HG02884 (cell line): ENCODE results near the gene VPS35L.

Source experiments
- ATAC-seq: cut with Tn5 transposase; IDR thresholded peaks from one replicate; pipeline ENCODE4 v1.9.1; 2021; ENCODE audit warnings: mild to moderate bottlenecking, moderate library complexity; ENCODE audit not compliant: unreplicated experiment

The VPS35L gene

DNA sequence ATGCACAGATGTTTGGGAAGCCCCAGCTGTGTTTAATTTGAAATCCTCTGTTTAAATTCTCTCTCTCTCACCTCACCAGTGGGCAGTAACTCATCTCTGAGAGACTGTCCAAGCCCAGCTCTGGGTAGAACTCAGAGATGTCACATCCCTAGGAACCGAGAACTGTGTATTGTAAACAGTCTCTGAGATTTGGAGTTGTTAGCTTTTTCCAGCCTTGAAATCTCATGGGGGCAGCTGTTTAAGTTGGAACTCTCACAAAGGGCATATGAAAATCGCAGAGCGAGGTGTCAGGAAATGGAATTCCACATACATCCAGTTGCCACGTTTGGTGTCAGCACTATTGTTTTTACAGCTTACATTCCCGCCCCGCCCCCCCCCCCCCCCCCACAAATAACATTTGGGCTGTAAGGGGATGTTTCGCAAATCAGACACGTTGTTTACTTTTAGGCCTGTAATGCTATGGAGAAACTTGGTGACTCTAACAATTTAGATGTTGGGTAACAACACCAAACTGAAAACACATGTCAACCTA lies 34.3 kb downstream of the VPS35L start:
- no peak for ATAC-seq

DNA sequence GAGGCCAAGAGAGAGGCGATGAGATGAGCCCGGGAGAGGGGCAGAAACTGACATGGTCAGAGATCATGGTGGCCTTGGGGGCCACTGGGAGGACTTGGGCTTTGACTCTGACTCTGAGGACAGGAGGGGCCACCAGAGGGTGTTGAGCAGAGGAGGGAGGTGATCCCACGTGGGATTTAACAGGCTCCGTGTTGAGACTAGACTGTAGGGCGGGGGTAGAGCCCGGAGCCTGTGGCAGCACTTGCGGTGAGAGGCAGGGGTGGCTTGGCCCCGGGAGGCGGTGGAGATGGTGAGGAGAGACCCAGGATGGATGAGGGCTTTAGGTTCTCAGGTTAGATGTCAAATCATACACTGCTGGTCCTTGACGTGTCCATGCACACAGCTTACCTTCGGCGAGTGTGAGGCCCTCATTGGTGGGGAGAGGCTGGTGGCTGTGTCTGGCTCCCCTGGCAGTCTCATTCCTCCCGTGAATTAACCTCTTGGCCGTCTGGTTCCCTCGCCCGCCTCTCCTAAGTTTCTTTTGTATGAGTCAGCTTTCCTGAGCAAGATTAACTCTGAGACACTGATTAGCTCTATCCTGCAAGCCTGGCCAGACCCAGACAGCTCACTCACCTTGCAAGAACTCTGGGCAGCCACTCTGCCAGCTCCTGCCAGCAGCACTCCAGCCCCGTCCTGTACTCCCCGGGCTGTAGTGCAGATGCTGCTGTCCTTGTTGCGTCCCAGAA lies 39.7 kb downstream of the VPS35L start:
- ATAC-seq, result no peak

DNA sequence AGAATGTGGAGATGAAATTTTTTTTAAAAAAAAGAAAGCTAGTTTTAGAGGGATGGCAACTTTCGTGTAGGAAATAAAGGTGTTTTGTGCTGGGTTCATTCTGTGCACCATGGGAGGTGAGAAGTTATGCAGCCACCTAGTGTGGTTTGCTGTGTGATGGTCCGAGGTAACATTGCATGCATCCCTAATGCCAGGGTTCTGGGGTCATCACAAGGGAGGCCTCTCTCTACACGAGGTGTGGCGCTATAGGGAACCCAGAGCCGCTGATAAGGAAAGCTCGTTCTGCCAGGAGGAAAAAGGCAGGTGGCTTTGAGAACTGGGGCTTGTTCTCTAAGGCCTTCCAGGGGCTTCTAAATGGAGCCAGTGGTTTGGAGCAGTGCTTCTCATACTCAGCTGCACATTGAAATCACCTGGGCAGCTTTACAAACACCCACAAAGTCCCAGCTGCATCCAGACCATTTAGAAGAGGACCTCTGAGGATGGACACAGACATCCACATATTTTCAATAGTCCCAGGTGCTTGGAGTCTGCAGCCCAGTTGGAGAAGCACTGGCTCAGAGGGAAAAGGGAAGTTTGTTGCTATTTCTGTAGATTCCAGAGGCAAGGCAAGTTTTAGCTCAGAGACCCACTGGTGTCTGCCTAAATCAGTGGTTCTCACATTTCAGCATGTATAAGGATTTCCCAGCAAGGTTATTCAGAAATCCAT lies 43.5 kb downstream of the VPS35L start:
- ATAC-seq, result no peak

DNA sequence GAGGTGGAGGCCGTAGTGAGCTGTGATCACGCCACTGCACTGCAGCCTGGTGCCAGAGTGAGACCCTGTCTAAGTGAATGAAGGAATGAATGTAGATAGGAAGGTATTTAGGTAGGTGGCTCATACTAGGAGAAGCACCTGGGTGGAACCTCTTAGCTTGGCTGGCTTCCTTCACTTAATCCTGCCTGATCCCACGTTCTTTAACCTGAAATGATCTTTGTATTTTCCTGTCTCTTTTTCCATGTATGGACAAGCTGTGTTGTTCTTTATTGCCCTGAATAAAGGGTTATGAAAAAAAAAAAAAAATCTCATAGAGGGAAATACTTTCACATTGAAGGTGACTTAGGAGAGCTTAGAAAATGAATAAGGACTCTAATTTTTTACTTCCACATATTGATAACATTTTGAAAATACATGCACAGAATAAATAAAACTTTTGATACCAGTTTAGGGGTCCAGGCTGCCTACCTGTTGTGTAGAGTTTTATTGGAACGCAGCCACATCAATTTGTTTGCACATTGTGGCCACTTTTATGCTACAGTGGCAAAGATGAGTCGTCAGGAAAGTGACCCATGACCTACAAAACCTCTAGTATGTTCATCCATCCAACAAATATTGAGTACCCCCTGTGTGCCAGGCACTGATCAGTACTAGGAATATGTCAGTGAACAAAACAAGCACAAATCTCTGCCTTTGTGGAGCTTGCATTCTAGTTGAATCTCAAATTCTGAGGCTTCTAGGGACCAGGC lies 44.6 kb downstream of the VPS35L start:
- ATAC-seq, result no peak

DNA sequence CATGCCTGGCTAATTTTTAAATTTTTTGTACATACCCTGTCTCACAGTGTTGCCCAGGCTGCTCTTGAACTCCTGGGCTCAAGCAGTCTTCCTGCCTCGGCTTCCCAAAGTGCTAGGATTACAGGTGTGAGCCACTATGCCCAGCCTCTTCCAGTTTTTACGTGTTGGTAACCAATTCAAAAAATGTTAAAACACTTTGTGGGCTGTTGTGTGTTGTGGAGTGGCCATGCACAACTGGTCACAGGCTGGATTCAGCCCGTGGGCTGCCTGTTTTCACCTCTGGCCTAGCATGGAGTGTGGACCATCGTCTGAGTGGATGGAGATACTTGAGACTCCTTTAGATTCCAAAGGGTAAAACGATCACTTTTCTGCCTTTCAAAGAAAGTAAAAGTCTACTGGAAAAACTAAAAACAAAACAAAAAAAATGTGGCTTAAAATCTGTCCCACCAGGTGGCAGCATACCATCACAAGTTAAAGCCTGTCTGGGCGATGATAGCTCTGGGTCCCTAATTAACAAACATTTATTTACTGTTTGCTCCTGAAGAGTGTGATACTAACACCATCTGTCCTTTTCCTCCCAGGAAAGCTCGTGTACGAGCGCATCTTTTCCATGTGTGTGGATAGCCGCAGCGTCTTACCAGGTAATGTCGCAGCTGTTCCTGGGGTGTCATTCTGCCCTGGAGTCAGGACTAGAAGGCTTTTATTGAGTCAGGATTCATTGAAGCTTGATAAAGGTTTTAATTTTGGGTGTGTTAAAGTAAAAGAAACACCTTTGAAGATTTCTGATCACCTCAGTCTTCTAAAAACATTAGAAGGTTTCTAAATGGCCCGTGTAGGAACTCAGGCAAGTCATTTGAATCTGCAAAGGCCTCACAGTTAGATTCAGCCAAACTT lies 45.8 kb downstream of the VPS35L start:
- ATAC-seq, result no peak

DNA sequence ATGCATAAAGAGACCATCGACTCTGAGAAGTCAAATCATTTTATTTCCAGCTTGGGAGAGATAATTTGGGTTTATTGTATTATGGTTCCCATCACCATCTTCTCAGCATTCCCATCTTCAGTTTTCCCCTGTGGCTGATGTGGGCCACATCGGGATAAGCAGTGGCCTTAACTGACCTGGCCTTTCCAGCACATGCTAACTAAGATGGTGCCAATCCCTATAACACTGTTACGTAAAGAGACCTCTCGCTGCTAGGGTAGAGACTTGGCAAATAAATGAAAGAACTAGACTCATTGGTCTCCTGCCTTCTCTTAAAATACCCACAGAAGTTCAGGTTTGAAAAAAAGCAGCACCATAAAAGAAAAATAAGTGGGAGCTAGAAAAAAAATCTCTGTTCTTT lies 49.4 kb downstream of the VPS35L start:
- no peak for ATAC-seq

DNA sequence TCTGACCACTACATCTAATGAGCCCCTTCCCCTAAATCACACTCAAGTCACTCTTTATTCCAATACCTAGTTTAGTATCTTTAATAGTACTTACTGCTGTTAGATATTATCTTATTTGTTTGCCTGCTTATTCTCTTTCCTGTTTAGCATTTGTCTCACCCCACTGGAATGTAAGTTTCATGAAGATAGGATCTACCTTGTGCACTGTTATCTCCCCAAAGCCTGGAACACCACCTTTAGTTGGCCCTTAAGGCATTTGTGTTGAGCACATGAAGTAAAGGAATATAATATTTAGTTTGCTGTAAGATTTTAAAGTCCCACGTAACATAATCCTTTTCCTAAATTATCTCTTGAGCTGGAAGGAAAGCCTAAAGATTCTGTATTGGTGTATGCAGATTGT lies 50.2 kb downstream of the VPS35L start:
- no peak for ATAC-seq

DNA sequence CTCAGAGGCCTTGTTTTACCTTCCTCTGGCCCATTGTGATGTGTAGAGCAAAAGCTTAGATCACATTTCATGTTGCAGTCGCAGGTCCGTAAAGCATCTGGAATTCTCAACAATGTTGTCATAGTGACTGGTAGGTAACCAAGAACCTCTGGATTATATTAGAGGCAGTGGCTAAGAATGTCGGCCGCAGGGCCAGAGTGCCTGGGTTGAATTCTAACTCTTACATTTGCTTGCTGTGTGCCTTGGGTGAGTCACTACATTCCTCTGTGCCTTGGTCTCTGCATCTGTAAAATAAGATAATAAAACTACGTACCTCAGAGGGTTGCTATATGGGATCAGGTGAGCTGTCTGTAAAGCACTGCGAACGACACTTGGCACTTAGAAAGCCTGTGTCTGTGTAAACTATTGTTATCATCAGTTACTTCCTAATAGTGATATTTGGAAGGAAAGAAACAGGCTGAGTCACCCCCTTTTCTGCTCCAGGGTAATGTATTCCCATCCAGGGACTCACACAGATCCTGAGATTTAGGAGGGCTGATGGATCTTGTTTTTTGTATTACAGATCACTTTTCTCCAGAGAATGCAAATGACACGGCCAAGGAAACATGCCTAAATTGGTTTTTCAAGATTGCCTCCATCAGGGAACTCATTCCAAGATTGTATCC lies 52.2 kb downstream of the VPS35L start:
- no peak for ATAC-seq

DNA sequence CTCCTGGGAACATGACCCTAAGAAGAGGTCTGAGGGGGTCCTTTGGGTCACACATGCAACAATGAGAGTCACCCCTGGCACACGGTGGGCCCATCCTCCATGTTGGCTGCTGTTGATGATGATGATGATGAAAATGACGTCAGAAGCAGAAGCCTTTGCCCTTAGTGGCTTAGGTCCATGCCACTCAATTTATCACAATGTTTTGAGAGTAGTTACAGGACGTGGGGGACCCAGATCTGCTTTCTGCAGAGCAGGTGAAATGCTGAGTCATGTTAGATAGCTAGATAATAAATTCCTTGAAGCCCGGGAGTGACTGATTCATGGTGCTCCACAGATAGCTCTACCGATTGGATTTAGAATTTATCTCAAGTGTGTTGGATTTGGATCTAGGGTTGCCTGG lies 53.9 kb downstream of the VPS35L start:
- no peak for ATAC-seq

DNA sequence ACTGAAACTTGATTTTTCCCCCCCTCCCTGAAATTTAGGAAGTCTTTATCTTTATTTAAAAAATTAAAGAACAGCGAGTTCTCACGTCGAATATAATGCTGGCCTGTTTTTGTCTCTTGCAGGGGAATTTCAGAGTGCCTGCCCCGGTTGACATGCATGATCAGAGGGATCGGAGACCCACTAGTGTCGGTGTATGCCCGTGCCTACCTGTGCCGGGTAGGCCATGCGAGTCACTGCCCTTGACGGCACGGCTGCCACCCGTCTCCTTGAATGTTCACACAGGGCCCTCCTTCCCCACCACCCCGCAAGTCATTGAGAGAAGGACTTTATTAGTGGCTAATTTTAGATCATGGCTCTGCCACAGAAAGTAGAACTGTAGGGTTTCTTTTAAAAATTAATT lies 54.7 kb downstream of the VPS35L start:
- ATAC-seq, result no peak

DNA sequence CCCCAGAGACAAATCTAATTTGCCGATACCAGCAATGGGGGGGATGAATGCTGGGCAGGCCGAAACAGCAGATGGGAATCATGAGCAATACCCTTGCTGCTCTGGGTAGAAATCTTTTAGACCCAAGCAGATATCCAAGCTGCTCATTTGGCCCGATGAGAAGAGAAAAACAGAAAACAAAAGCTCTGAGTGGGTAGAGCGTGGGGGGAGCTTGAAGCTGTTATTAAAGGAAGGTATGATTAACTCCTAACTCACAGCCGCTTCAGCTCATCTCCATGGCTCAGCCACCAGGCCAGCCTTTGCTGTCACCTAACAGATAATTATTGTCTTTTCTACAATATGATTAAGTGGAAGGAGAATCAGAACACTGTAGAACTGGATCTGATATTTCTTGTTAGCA lies 58.3 kb downstream of the VPS35L start:
- no peak for ATAC-seq

DNA sequence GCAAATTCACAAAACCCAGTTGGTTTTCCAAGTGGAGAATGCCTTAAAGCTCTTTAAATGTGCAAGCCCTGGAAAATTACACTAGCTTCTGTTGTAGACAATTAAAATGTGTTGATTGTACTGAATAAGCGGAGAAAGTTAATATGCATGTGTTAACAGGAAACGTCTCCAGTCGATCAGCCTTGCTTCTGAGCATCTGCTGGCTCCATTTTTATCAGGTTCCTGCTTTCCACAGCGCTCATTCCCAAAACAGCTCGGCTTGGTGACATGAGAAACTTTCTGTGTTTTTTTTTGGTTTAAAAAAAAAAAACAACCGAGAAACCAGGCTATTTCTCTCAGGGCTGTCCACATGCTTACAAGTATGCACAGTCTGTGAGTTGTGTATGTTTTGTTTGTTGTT lies 60.7 kb downstream of the VPS35L start:
- ATAC-seq, result no peak

DNA sequence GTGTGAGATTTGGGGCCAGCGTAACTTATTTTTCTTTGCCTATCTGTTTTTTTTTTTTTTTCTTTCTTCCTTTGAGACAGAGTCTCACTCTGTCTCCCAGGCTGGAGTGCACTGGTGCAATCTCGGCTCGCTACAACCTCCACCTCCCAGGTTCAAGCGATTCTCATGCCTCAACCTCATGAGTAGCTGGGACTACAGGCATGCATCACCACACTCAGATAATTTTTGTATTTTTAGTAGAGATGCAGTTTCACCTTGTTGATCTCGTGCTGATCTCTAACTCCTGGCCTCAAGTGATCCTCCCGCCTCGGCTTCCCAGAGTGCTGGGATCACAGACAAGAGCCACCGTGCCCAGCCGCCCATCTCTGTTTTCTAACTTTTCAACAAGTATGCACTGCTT lies 63.4 kb downstream of the VPS35L start:
- ATAC-seq, result no peak

DNA sequence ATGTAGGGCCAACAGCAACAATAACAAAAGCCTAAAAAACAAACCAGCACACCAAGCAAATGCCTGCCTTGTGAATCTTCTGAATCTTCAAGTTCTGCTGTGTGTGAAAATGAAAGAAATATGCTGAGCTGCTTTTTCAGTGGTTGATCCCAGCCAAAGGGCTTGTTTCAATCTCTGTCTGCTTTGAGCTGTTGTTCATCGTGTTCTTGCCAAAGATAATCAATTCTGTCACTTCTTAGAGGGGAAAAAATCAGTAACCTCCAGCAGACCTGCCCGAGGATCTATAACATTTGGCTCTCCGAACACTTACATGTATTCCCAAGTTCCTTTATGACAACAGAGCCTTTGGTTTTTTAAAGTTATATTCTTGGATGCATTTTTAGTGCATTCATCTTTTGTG lies 65.9 kb downstream of the VPS35L start:
- ATAC-seq, result no peak

DNA sequence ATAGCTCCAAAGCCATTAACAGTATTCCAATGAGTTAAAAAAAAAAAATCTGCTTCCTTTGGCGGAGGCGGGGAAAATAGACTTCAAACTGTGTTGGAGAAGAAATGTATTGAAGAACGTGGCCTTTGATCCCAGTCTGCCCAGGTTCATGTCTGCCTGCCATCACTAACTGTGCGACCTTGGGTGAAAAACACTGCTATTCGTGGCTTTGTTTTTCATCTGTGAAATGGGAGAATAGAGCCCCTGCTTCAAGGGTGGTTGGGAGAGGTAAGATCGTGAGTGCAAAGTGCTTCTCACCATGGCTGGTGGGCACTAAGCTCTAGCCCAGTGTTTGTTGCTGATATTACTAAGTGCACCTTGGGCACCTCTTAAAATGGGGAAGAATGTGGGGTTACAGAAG lies 69.5 kb downstream of the VPS35L start:
- ATAC-seq, result no peak

DNA sequence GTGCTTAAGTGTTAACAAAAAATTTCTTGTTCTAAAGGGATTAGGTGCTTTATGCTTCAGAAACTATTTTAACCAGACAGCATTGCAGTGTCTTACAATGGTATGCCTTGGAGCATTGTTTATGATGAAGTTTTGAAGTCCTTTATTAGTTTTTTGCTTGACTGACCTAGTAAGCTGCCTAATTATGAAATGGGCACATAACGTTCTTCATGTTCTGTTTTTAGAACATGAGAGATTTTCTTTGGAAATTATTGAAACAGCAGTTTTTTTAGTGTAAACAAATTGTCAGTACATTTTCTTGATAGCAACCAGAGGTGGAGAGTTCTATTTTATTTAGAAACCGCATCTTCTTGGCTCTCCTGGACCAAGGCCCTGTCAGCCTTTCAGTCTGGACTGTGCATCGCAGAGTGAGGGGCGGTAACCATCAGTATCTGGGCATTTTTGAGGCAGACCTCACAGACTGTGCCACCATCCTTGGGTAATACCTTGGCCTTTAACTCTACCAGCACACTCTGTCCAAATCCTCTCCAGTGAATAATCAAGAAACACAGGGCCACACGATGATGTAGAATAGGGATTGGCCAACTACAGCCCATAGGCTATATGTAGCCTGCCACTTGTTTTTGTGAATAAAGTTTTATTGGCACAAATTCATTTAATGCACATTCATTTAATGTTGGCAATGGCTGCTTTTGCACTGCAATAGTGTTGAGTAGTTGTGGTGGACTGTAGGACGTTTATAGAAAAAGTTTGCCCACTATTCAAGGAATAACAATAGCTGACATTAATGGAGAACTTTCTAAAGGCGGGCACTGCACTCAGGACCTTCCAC lies 81.1 kb downstream of the VPS35L start:
- ATAC-seq, result no peak

DNA sequence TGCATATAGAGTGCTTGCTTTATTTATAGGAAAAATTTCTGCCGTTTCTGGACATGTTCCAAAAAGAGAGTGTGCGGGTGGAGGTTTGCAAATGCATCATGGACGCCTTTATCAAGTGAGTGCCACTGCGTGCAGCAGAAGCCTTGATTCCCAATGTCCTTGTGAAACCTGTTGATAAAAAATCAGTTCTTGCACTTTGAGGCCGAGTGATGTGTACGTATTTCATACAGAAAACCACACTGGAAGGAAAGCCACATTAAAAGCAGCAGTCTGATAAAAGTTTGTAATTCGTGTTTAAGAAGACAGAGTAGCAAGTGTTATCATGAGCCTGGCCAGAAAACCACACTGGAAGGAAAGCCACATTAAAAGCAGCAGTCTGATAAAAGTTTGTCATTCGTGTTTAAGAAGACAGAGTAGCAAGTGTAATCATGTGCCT lies 84.5 kb downstream of the VPS35L start:
- no peak for ATAC-seq

DNA sequence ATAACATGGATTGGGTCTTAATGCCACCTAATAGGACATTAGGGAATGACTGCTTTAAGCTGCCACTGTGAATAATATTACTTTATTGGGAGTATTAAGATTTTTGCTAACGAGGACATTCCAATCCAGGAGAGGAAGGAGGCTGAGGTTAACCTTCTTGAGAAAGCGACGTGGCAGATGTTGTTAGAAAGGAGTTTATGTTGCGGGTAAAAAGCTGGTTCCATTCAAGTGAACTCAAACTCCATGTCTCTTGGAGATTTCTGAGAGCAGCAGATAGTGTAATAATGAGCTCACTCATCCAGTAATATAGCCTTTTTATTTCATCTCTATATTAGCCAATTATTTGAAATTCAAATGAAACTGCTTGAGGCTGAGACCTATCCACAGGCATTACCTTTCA lies 87.0 kb downstream of the VPS35L start:
- ATAC-seq, result no peak

DNA sequence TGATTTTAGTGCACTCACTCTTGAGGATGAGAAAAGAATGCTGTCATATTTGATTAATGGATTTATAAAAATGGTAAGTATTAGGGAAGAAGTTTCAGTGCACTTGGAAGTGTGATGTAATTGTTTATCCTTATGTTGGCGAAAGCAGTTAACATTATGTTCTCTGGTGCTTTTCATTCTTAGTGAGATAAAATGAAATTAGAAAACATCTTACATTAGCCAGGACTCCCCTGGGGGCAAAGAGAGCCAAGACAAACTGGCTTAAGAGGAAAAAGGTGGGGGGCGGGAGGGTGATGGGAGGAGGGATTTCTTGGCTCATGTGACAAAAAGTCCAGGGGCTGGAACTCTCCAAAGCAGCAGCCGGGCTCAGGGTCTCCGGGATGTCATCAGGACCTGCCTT lies 89.4 kb downstream of the VPS35L start:
- no peak for ATAC-seq
